Peyer's patch (tissue), 4 donors: ENCODE measurements around the gene SDF4.

Experiments used
- POLR2A ChIP-seq, 2 donors: fragments of 450-650 bp; IDR thresholded peaks; one replicate each; pipeline ENCODE4 v1.5.1; 2017; ENCODE audit warnings: antibody characterized with exemption in 2 of 2, mild to moderate bottlenecking in 2 of 2, moderate library complexity in 2 of 2
- TF ChIP-seq, protein P1 (sequence below), 6 experiments: fragments of 450-650 bp in 4 of 6; fragments of 200-600 bp in 2 of 6; sonication (generic) in 1 of 6; IDR thresholded peaks; one replicate each; pipeline ENCODE4 v1.5.1; 2017 to 2019; ENCODE audit warnings: antibody characterized with exemption in 6 of 6, mild to moderate bottlenecking in 3 of 6, moderate library complexity in 1 of 6

DNA sequence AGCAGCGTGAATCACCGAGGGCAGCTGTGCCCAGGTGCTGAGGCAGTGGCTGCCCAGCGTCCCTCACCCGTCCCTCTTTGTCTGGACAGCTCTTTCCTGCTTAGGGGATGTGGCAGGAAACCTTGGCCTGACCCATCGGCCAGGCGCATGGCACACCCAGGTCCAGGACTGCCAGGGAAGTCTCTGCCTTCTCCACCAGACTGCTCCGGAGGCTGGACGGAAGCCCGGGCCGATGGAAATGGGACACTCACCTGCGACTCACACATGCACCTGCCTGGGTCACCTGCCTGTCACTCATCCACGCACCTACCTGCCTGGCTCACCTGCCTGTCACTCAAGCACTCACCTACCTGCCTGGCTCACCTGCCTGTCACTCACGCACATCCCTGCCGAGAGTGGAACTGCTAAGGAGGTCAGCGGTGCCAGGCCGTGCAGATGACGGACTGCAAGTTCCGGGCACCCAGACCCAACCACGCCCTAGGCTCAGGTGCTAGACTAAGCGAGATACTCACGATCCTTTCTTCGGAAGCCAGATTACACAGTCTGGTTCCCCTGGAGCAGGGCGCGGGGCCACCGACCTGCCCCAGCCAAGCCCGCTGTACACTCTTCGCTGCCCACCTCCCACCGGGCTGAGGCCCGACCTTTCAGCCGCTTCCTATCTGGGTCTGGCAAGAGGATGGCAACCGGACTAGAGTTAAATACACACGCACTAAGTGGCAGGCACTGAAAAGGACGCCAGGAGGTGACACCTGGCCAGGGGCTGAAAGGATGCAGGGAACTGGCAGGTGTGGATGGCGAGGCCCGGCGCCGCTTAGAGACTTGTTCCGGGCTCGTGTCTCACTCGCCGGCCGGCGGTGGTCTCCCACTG, 40.8 kb upstream of the SDF4 start:
- TF ChIP-seq, protein P1, sequence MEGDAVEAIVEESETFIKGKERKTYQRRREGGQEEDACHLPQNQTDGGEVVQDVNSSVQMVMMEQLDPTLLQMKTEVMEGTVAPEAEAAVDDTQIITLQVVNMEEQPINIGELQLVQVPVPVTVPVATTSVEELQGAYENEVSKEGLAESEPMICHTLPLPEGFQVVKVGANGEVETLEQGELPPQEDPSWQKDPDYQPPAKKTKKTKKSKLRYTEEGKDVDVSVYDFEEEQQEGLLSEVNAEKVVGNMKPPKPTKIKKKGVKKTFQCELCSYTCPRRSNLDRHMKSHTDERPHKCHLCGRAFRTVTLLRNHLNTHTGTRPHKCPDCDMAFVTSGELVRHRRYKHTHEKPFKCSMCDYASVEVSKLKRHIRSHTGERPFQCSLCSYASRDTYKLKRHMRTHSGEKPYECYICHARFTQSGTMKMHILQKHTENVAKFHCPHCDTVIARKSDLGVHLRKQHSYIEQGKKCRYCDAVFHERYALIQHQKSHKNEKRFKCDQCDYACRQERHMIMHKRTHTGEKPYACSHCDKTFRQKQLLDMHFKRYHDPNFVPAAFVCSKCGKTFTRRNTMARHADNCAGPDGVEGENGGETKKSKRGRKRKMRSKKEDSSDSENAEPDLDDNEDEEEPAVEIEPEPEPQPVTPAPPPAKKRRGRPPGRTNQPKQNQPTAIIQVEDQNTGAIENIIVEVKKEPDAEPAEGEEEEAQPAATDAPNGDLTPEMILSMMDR (IDR thresholded peaks at IDR 0.05): peak in 1 of 6 experiments; percentile 10
- peak; percentile 84 to 90 for TF ChIP-seq POLR2A (IDR thresholded peaks at IDR 0.05)
